GM21367 (cell line): Measurements from ENCODE around the gene RIF1.

Experiments used
- ATAC-seq: cut with Tn5 transposase; IDR thresholded peaks from one replicate; pipeline ENCODE4 v1.9.1; 2021; ENCODE audit not compliant: unreplicated experiment

Gene RIF1

GRCh38 chr2:151409601-151410484, at the start of gene RIF1:
Gene RIF1, plus strand, starts transcription at chr2:151409902. Its CDS starts 522 bp downstream, at chr2:151410424.
- ATAC-seq: peak; percentile 94

- no peak for ATAC-seq
Observed at GRCh38 chr2:151361674-151362370, 47.9 kb upstream of the RIF1 start.

GRCh38 chr2:151363709-151364108, 46.0 kb upstream of the RIF1 start:
- peak; percentile 46 for ATAC-seq

- no peak for ATAC-seq
Observed at GRCh38 chr2:151367571-151367970, 42.1 kb upstream of the RIF1 start.

GRCh38 chr2:151374436-151374835, 35.3 kb upstream of the RIF1 start:
- ATAC-seq: peak; percentile 82

GRCh38 chr2:151379169-151379568, 30.5 kb upstream of the RIF1 start:
- no peak for ATAC-seq

- no peak for ATAC-seq
Observed at GRCh38 chr2:151380580-151381235, 29.0 kb upstream of the RIF1 start.

GRCh38 chr2:151381266-151381665, 28.4 kb upstream of the RIF1 start:
- ATAC-seq: no peak

GRCh38 chr2:151388011-151388410, 21.7 kb upstream of the RIF1 start:
- ATAC-seq: no peak

GRCh38 chr2:151391436-151391835, 18.3 kb upstream of the RIF1 start:
- no peak for ATAC-seq

- no peak for ATAC-seq
Observed at GRCh38 chr2:151394509-151394908, 15.2 kb upstream of the RIF1 start.

- ATAC-seq: no peak
Observed at GRCh38 chr2:151395509-151396374, 14.0 kb upstream of the RIF1 start.

GRCh38 chr2:151399981-151400380, 9.7 kb upstream of the RIF1 start:
- ATAC-seq: no peak

- ATAC-seq: no peak
Observed at GRCh38 chr2:151401149-151401548, 8.6 kb upstream of the RIF1 start.

- no peak for ATAC-seq
Observed at GRCh38 chr2:151403914-151404313, 5.8 kb upstream of the RIF1 start.

GRCh38 chr2:151405376-151405775, 4.3 kb upstream of the RIF1 start:
- no peak for ATAC-seq

GRCh38 chr2:151407281-151407680, 2.4 kb upstream of the RIF1 start:
- ATAC-seq: no peak

- ATAC-seq: no peak
Observed at GRCh38 chr2:151408788-151409600, 708 bp upstream of the RIF1 start.

- ATAC-seq: peak; percentile 27
Observed at GRCh38 chr2:151410485-151410834, 758 bp downstream of the RIF1 start.

GRCh38 chr2:151417650-151418049, 7.9 kb downstream of the RIF1 start:
- no peak for ATAC-seq
